HG03196 (cell line): ENCODE measurements around the gene FGF6.
"Not testable (repeated sequence)": the region's sequence is repeated elsewhere in the genome, so short reads cannot be mapped to it uniquely, and the experiment has no call there.

ENCODE experiments used
- ATAC-seq: cut with Tn5 transposase; IDR thresholded peaks from one replicate; pipeline ENCODE4 v1.9.1; 2021; ENCODE audit not compliant: unreplicated experiment

The FGF6 gene

DNA sequence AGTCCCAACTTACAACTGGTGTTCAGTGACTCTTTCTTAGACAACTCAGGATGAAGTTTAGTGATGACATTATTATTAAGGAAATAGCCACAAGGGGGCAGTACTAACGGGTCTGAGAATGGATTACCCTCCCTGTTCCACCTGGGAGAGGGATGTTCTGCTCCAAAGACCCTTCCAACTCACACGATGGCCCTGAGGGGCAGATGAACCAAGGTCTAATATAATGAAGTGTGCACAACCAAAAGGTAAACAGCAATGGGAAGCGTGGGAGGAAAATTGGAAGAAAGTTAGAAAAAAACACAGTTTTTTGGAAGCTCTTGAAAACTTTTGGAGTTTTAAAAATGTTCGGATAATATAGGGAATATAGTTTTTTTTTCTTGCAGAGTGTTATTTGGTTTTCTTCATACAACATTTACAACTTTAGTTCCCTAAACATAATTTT is 24.0 kb downstream of the FGF6 start:
- ATAC-seq = no peak

DNA sequence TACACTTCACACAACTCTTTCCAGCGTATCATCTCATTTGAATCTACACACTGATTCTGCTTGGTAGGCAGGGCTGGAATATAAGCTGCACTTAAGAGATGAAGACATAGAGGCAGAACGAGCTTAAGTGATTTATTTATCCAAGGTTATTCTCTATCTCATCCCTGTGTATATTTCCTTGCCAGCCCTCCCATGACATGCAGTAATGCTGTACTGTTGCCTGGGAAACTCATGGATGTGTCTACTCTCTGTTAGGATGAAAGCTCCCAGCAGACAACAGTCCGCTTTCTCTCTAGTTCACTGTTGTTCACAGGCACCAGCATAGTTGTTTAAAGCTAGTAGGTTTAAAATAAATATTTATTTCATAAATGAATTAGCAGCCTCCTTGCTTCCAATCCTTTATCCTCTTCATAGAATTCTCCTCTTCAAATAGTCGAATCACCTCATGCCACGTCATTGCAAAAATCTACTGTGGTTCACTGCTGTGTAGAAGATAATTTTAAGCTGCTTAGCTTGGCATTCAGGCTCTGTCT is 25.4 kb downstream of the FGF6 start:
- ATAC-seq = no peak

DNA sequence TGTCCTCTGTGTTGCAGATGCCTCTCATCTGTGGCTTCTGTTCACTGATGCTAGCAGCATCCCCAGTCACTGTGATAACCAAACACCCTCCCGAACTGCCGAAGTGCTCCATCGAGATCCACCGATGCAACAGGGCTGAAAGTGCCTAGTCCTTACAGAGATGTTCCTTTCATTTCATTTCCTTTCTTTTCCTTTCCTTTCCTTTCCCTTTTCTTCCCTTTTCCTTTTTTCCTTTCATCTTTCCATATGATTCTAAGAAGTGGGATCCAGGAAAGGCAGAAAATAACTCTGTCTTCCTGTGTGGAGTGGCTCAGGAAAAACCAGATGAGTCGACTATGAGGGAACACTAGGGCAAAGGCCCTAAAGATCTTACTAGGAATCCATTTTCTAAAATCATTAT is 26.7 kb downstream of the FGF6 start:
- no peak for ATAC-seq

DNA sequence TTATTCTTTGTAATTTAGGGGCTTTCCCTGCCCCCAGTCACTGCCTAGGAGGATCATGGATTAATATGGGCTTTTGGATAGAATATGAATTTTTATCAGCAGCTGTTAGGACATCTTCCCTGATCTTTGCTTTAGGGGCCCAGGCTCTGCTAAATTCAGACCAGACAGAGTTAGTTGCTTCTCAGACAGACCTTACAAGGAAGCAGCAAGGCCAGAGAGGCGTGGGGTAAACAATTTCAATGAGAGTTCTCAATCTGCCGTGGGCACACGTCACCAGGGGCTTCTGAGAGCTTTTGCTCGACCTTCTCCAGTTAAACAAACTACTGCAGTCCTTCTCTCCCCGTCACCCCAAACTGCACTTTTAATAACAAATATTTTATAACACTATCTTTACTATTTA is 27.7 kb downstream of the FGF6 start:
- ATAC-seq = no peak

DNA sequence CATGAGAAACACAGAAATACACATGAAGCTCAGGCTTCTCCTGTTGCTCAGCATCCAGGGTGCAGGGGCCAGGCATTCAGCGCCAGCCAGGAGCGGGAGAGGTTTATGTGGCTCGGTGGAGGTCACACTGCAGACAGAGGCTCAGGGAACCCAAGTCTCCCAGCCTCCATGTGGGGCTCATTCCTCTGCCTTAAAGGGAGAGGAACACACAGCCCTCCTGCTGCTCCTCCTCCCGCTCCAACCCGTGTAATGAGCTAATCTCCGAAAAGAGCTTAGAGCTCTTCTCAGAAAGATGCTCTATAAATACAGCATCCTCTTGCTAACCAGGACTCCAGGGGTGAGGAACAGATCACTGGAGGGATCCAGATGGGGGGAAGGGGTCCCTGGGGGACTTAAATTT is 28.2 kb downstream of the FGF6 start:
- ATAC-seq = no peak

DNA sequence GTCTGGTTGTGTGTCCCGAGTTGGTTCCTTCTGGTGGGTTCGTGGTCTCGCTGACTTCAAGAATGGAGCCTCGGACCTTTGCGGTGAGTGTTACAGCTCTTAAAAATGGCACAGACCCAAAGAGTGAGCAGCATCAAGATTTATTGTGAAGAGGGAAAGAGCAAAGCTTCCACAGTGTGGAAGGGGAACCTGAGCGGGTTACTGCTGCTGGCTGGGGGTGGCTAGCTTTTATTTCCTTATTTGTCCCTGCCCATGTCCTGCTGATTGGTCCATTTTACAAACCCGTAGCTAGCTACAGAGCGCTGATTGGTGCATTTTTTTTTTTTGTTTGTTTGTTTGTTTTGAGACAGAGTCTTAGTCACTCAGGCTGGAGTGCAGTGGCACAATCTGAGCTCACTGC is 29.3 kb downstream of the FGF6 start:
- ATAC-seq = no peak

DNA sequence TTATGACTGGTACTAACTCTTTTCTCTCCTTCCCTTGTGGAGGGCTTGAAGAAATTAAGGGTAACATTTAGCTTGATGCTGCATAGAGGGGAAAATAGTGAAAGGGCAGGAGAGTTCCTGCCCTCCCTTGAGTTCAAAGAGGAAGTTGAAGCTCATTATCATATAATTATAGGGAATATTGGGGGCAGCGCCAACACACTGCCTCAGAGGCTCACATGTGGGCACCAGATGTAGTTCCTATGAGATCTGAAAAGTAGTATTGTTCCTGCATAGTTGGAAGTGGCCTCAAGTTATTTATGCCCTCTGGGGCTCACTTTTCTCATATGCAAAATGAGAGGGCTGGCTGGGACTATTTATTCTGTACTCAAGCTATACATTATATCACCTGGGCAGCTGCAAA is 33.1 kb downstream of the FGF6 start:
- no peak for ATAC-seq

DNA sequence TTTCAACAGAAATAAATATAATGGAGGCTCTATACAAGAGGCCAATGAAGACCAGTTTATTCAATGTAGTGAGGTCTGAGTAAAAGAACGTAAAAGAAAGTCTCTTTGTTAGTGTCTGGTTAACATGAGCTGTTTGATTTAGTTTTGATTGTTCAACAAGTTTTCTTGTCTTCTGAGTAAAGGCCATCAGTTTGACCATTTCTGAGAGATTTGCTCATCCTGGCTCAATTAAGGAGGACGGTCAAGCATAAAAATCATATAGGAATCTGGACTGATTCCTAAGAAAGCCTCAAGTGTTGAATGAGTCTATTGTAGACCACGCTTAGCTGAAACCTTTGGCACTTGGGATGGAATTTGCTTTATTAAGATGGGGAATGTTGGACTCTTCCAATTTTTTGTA is 33.6 kb downstream of the FGF6 start:
- ATAC-seq = no peak

DNA sequence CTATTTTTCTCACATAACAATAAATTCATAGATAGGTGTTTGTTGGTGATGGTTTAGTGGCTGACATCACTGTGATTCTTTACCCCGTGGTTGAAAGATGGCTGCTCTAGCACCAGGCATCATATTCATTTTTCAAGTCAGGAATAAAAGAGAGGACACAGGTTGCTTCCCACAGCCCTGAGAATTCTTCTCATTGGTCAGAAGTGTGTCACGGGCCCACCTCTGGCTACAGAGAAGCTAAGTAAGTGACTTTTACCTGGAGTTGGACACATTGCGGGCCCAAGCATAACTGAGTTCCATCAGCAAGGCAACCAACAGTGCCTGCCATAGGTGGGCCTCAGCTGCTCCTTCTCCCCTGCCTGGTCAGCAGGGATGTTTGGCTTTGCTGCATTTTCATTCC is 38.5 kb downstream of the FGF6 start:
- ATAC-seq = no peak

DNA sequence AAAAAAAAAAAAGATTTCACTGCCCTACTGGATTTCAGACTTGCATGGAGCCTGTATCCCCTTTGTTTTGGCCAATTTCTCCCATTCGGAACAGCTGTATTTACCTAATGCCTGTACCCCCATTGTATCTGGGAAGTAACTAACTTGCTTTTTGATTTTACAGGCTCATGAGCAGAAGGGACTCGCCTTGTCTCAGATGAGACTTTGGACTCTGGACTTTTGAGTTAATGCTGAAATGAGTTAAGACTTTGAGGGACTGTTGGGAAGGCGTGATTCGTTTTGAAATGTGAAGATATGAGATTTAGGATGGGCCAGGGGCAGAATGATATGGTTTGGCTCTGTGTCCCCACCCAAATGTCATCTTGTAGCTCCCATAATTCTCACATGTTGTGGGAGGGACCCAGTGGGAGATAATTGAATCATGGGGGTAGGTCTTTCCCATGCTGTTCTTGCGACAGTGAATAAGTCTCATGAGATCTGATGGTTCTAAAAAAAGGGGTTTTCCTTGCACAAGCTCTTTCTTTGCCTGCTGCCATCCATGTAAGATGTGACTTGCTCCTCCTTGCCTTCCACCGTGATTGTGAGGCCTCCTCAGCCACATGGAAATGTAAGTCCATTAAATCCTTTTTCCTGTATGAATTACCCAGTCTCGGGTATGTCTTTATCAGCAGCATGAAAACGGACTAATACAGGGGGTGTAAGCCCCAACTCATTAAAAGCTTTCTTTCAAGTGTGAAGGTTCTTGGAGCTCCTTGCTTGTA is 40.6 kb downstream of the FGF6 start:
- ATAC-seq = not testable (repeated sequence)

DNA sequence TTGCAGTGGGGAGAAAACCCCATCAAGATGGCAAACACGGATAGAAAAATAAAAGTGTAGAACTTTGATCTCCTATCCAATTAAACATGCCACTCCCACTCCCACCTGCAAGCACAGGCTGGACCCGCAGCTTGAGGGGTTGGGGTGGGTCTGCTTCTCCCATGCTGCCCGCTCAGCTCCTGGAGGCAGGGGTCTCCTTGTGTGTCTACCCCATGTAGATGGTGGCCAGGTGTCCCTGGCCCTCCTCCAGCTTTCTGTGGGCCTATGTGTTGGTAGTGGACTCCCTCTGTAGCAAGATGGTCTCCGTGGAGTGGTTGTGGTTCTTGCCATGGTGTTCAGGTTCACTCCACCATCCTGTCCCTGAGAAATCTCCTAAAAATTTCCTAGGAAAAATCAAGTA is 42.6 kb downstream of the FGF6 start:
- no peak for ATAC-seq

DNA sequence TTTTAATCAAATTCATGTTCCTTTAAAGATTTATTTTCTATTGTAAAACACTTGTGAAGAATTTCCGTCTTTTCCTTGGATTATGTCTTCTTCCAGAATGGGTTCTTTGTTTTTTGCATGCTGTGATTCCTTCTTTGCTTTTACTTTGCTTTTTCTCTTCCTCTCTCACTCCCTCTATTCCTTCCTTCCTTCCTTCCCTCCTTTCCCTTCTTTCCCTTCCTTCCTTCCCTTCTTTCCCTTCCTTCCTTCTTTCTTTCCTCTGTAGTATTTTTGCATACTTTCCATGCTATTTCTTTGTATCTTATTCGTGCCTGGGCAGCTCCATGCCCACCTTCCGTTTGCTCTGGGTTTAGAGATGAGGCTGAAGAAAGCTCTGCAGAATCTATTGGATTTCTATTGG is 44.5 kb downstream of the FGF6 start:
- no peak for ATAC-seq

DNA sequence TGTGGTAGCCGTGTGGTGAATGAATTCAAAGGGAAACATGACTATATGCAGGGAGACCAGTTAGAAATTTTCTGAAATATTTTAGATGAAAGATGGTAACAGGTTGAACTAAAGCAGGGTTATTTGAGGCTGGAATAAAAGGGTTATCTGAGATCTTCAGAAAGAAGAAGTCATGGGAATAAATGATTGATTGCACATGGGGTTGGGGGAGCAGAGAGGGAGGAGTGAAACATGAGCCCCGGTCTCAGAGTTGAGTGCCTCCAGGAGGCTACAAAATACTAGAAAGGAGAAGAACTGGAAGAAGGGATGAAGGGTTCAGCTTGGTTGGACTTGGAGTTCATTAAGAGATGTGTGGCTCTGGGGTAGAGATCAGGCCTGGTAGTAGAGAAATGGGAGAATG is 49.8 kb downstream of the FGF6 start:
- no peak for ATAC-seq

DNA sequence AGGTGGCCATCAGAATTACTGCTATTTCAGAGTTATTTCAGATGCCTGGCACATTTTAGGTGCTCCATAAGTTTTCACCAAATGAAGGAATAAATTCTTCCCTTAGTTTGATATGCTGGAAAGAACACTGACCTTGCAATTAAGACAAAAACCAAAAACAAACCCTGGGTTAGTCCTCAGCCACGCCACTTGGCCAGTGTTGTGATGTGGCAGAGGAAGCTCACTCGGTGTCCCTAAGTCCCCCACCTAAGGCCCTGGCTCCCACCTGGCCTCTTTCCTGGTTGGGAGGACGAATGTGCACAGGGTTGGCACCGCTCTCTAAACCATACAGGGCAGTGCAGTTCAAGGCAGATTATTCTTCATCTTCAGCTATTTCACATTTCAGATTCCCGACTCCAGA is 52.4 kb downstream of the FGF6 start:
- ATAC-seq = no peak

DNA sequence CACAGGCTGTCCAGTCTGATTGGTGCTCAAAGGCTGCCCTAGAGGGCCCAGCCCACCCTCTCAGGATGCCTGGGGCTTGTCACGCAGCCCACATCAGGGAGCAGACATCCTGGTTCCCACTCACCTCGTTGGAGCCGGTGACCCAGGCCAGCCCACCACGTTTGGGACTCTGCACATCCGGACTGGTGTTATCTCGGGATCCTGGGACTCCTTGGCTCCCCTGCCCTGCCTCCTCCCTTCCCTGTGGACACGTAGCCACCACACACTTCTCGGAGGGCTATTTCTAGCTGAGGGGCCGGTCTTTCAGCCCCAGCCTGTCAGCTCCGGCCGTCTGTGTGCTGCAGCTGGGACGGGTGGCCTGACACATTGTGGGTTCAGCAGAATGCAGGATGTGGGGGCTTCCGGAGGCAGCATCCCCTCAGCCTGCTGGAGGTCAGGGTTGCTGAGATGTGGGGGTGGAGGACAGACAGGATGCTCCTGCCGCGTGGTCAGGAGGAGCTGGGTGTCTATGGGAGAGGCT is 53.3 kb downstream of the FGF6 start:
- ATAC-seq = no peak

DNA sequence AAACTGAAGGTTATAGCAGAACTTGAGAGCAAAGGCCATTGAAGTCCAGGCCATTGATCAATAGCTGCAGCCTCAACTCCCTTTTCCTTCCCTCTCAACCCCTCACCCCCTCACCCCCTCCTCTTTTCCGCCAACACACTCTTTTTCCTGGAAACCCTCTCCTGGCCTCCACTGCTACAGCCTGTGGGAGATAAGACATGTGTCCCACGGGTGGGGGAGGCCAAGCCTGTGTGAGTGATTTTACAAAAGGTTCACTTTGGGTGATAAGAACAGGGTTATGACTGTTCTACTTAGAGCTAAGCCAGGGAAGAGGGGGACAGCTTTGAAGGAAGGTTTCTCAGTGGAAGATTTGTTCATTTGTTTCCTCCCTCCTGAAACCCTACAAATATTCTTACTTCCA is 57.0 kb downstream of the FGF6 start:
- ATAC-seq = no peak

DNA sequence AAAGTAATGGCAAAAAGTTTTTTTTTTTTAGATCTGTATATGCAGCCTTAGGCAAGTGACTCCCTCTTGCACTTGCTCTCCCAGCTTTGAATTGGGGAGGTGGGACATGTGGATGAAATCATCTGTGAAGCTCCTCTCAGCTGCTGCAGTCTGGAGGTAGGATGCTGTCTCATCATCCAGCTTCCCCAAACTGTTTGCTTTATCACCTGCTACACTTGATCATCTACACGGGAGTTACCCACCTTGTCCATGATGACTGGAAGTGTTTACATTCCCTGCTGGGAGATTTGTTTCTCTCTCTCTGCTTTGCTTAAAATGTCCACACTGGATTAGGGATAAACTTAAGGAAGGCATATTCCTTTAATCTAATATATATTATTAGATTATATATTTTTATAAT is 57.6 kb downstream of the FGF6 start:
- no peak for ATAC-seq

DNA sequence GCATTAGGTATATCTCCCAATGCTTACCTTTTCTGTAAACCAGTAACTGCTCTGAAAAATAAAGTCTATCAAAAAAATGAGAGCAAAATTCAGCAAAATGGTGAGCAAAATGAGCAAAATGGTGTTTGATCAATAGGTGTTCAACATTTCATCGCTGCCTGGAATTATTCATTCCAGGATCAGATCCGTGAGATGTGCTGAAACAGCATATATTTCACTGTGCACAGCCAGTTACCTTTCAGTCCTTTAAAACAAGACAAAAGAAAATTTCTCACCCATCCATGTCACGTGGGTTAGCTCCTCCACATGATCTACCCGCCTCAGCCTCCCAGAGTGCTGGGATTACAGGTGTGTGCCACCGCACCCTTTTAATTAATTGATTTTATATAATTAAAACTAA is 58.0 kb downstream of the FGF6 start:
- no peak for ATAC-seq

DNA sequence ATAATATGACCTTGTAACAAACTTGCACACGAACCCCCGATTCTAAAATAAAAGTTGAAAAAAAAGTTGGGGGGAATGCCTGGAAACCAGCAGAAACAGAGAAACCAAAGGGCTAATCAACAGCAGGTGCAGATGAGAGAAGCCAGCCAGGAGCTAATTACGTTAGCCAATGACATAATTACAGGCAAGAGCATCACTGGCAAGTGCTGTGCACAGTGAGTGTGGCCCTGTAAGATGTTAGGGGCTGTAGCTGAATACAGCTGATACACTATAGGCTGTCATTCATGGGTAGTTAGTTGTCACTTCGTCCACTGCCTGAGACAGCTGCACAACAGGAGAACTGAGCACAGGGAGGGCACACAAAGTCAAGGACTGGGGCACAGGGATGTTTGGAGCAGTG is 58.8 kb downstream of the FGF6 start:
- no peak for ATAC-seq
